HCT116 (cell line): ENCODE results near the gene RGS12.

ENCODE experiments used
- EGR1 ChIP-seq: IDR thresholded peaks from 2 replicates; pipeline ENCODE4 v1.6.1; 2012; ENCODE audit warnings: low read depth
- POLR2A ChIP-seq: IDR thresholded peaks from 2 replicates; pipeline ENCODE4 v1.7.0; 2011; ENCODE audit warnings: borderline replicate concordance; ENCODE audit not compliant: insufficient read depth, insufficient read length; ENCODE audit errors: extremely low read depth
- RAD21 ChIP-seq: IDR thresholded peaks from 2 replicates; pipeline ENCODE4 v1.6.1; 2012; ENCODE audit warnings: low read depth, mild to moderate bottlenecking
- TF ChIP-seq, protein P1 (sequence below), 3 experiments: fragments of 200-600 bp in 1 of 3; sonication (generic) in 1 of 3; IDR thresholded peaks in 2 of 3; conservative IDR thresholded peaks in 1 of 3; 2 replicates each; pipeline ENCODE4 v1.5.1; 2012 to 2017; ENCODE audit warnings: low read depth in 2 of 3, low read length in 2 of 3, antibody characterized with exemption in 1 of 3, borderline replicate concordance in 1 of 3, control low read depth in 1 of 3, mild to moderate bottlenecking in 1 of 3, mixed read lengths in 1 of 3, mixed run types in 1 of 3, moderate library complexity in 1 of 3; ENCODE audit not compliant: insufficient read depth in 1 of 3
- TF ChIP-seq, protein P2 (sequence below): IDR thresholded peaks from 2 replicates; pipeline ENCODE4 v1.6.1; 2012; ENCODE audit warnings: low read depth

DNA sequence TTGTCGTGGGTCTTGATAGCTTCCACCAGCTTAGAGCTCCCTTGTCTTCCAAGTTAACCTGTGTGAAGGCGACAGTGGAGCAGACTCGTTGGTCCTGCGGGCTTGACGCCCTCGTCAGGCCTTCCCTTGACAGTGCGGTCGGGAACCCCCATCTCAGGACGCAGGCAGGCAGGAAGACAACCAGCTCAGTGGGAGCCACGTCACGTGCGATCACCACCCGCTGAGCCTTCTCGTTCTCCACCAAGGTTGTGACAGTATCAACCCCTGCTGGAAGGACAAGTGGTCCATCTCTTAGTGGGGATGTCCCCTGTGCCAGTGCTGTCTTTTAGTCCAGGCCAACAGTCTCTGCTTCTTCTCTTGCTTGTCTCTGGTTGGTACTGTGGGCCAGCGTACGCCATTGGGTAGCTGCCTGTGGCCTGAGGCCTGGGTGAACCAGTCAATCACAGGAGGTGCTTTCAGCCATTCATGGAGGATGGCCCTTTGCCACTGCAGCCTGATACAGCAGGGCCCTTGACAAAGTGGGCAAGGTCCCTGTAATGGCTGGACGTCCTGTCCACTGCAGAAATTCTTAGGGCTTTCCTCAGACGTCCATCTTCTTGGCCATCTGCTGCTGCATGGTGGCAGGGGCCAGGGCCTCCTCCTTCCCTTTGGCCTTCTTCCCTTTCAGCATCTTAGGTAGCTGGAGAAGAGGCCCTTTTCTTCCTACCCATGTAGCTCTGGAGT lies 31.4 kb downstream of the RGS12 start:
- TF ChIP-seq, protein P1, sequence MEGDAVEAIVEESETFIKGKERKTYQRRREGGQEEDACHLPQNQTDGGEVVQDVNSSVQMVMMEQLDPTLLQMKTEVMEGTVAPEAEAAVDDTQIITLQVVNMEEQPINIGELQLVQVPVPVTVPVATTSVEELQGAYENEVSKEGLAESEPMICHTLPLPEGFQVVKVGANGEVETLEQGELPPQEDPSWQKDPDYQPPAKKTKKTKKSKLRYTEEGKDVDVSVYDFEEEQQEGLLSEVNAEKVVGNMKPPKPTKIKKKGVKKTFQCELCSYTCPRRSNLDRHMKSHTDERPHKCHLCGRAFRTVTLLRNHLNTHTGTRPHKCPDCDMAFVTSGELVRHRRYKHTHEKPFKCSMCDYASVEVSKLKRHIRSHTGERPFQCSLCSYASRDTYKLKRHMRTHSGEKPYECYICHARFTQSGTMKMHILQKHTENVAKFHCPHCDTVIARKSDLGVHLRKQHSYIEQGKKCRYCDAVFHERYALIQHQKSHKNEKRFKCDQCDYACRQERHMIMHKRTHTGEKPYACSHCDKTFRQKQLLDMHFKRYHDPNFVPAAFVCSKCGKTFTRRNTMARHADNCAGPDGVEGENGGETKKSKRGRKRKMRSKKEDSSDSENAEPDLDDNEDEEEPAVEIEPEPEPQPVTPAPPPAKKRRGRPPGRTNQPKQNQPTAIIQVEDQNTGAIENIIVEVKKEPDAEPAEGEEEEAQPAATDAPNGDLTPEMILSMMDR (IDR thresholded peaks at IDR 0.05 in 2 of 3, conservative IDR thresholded peaks at IDR 0.05 in 1 of 3; ENCODE audit: borderline replicate concordance in 1 of 3, insufficient read depth in 1 of 3, low read depth in 2 of 3, low read length in 2 of 3) = no peak
- TF ChIP-seq EGR1 (no peak), POLR2A (no peak), RAD21 (no peak)
- TF ChIP-seq, protein P2, sequence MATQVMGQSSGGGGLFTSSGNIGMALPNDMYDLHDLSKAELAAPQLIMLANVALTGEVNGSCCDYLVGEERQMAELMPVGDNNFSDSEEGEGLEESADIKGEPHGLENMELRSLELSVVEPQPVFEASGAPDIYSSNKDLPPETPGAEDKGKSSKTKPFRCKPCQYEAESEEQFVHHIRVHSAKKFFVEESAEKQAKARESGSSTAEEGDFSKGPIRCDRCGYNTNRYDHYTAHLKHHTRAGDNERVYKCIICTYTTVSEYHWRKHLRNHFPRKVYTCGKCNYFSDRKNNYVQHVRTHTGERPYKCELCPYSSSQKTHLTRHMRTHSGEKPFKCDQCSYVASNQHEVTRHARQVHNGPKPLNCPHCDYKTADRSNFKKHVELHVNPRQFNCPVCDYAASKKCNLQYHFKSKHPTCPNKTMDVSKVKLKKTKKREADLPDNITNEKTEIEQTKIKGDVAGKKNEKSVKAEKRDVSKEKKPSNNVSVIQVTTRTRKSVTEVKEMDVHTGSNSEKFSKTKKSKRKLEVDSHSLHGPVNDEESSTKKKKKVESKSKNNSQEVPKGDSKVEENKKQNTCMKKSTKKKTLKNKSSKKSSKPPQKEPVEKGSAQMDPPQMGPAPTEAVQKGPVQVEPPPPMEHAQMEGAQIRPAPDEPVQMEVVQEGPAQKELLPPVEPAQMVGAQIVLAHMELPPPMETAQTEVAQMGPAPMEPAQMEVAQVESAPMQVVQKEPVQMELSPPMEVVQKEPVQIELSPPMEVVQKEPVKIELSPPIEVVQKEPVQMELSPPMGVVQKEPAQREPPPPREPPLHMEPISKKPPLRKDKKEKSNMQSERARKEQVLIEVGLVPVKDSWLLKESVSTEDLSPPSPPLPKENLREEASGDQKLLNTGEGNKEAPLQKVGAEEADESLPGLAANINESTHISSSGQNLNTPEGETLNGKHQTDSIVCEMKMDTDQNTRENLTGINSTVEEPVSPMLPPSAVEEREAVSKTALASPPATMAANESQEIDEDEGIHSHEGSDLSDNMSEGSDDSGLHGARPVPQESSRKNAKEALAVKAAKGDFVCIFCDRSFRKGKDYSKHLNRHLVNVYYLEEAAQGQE = no peak
